Muscle of leg (tissue), 11 donors: ENCODE results near the gene SPOCK1. TPM values are rescaled to one million over a fixed set of nuclear protein-coding genes. Genes with fewer than 3 reads are reported as not detected.

Source experiments
- DNase-seq: peaks from one replicate; pipeline ENCODE4 v3.0.0; 2013
- H3K27ac ChIP-seq: one replicate; pipeline ENCODE4 v1.5.1; 2013; ENCODE audit warnings: mild to moderate bottlenecking, low read length, control low read depth
- H3K27me3 ChIP-seq: one replicate; pipeline ENCODE4 v1.6.1; 2013; ENCODE audit warnings: low read length; ENCODE audit not compliant: control insufficient read depth, insufficient read depth
- H3K36me3 ChIP-seq: one replicate; pipeline ENCODE4 v1.6.1; 2013; ENCODE audit warnings: low read length; ENCODE audit not compliant: control insufficient read depth, insufficient read depth
- H3K4me1 ChIP-seq: one replicate; pipeline ENCODE4 v1.6.1; 2013; ENCODE audit warnings: low read length; ENCODE audit not compliant: control insufficient read depth, insufficient read depth
- H3K4me3 ChIP-seq: one replicate; pipeline ENCODE4 v1.5.1; 2013; ENCODE audit warnings: low read length, control low read depth
- H3K9me3 ChIP-seq: replicated peaks from 2 replicates; pipeline ENCODE4 v1.6.1; 2013; ENCODE audit warnings: low read depth, low read length; ENCODE audit not compliant: control insufficient read depth
- WGBS: methylation state at CpG from one replicate; pipeline ENCODE4 v1.1.5; 2013; ENCODE audit warnings: missing lambda C conversion rate; ENCODE audit not compliant: insufficient coverage; 5-methylcytosine and 5-hydroxymethylcytosine counted together
- polyA plus RNA-seq, 8 donors: library from polyadenylated mRNA; unstranded; fragments of 120-200 nt; gene quantifications; one replicate each; pipeline versions ENCODE4 v1.2.1 to v1.2.3, GENCODE V29; 2013; ENCODE audit warnings: inconsistent platforms in 1 of 8, low replicate concordance in 1 of 8; ENCODE audit not compliant: insufficient read length in 8 of 8, insufficient read depth in 1 of 8
- total RNA-seq: library from RNA; stranded (reverse); fragments of 120-200 nt; gene quantifications from one replicate; pipeline ENCODE4 v1.2.4, GENCODE V29; 2013

SPOCK1 gene
- total and polyA plus RNA-seq, 9 donors: 2.3 to 14.8 (median 4.6) TPM

DNA sequence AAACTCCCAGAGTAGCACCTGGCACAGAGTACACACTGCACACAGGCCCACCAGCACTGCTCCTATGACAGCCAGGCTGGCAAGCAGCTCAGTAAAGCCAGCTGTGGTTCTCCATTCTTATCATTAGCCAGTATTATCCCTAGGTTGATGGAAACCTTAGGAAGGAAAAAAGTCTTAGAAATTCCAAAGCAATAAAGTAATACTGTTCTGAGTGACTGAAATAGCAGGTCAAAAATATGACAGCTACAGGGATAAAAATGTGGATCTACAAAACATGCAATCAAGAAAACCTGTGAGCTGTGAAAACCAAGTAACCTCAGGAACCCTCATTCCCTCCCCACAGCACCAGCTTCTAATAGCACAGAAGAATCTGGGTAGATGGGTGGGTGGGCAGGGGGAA lies 403.5 kb downstream of the SPOCK1 start:
- no peaks in the 10 kb centered on the region for H3K27me3 ChIP-seq
- H3K4me3 ChIP-seq: no peak overlapping the region

DNA sequence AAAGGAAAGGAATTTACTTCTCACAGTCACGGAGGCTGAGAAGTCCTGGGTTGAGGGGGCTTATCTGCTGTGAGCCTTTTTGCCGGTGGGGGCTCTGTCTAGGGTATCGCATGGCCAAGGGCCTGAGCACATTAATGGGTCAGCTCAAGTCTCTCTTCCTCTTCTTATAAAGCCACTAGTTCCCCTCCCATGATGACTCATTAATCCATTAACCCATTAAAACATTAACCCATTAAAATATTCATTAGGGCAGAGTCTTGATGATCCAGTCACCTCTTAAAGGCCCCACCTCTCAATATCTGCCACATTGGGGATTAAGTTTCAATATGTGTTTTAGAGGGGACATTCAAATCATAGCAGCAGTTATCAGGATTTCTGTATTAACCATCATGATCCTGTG lies 406.3 kb downstream of the SPOCK1 start:
- no CpG with 5 or more reads among the region's 3 CpGs for WGBS

More for the DNA sequence above, 403.5 kb downstream of the SPOCK1 start:
- H3K9me3 ChIP-seq: no peaks in the 10 kb centered on the region
- DNase-seq: no peak
- H3K36me3 ChIP-seq: no peaks in the 10 kb centered on the region
- H3K27ac ChIP-seq: no peak overlapping the region
- peaks cover 6% of the 10 kb centered on the region for H3K4me1 ChIP-seq

DNA sequence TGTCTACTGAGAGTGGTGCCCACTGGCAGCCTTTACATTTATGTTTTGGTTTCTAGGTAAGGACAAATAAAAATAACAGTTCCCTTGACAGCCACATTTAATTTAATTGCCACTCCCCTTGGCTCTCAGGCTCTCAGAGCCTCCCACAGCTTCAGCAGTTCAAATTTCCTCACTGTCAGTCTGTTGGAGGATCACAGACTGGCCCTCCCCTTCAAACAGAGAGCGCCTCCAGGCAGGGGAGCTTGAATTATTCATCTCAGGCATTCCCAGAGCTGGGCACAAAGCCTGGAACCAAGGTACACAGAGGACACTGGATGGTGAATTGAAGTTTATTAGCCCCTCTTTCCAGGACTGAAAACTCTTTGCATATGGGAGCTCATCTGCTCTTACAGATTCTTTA lies 407.7 kb downstream of the SPOCK1 start:
- no CpG with 5 or more reads among the region's 1 CpG for WGBS
- Histone ChIP-seq H3K4me3 (no peak overlapping the region), H3K9me3 (no peaks in the 10 kb centered on the region), H3K27me3 (no peaks in the 10 kb centered on the region), H3K4me1 (peaks cover 6% of the 10 kb centered on the region), H3K27ac (no peak overlapping the region), H3K36me3 (no peaks in the 10 kb centered on the region)
- DNase-seq: no peak

More for the DNA sequence above, 406.3 kb downstream of the SPOCK1 start:
- Histone ChIP-seq H3K36me3 (no peaks in the 10 kb centered on the region), H3K27ac (no peak overlapping the region), H3K4me3 (no peak overlapping the region), H3K4me1 (peaks cover 6% of the 10 kb centered on the region), H3K27me3 (no peaks in the 10 kb centered on the region), H3K9me3 (no peaks in the 10 kb centered on the region)
- DNase-seq: no peak

DNA sequence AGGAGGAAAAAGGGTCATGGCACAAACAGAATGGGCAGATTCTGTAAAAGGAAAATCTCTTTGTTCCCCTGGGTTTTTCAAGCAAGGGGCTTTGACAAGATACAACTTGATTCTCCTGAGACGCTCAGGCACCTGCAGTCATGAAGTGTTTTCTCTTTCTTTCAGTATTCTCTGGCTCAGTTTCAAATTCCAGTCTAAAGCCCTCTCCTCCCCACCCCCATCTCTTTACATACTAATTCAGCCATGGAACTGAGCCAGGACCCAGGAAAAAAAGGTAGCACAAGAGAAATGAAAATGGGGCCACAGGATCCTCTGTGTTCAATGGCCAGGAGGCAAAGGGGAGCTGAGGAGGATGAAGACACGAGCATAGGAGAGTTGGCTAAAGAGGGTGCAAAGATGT lies 408.4 kb downstream of the SPOCK1 start:
- H3K27ac ChIP-seq: no peak overlapping the region
- no peaks in the 10 kb centered on the region for H3K36me3 ChIP-seq
- no peak for DNase-seq
- H3K4me1 ChIP-seq: peaks cover 6% of the 10 kb centered on the region
- H3K9me3 ChIP-seq: no peaks in the 10 kb centered on the region
- H3K4me3 ChIP-seq: no peak overlapping the region
- no peaks in the 10 kb centered on the region for H3K27me3 ChIP-seq
- WGBS: 71% methylated on average over 1 of the region's 2 CpGs

DNA sequence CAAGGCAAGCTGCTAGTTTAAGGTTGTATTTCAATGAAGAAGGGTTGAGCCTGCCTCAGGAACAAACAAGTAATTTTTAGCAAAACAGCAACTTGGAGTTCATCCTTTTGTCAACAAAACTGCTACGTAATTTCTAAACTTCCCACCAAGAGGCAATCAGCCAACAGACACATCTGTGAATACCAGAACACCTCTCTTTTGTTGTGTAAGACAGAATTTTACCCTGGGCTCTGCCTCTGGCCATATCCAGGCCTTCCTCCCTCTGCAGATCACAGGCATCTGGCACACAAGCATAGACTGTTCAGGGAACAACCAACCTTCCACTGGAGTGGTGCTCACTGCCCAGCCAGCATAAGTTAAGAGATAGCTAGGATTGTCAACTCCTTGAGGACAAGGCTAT lies 409.0 kb downstream of the SPOCK1 start:
- Histone ChIP-seq H3K36me3 (no peaks in the 10 kb centered on the region), H3K4me1 (peaks cover 6% of the 10 kb centered on the region), H3K27ac (no peak overlapping the region), H3K9me3 (no peaks in the 10 kb centered on the region), H3K27me3 (peaks cover under 1% of the 10 kb centered on the region), H3K4me3 (no peak overlapping the region)
- peak; percentile 65 for DNase-seq
- WGBS: 38% methylated on average over 1 of the region's 1 CpG

DNA sequence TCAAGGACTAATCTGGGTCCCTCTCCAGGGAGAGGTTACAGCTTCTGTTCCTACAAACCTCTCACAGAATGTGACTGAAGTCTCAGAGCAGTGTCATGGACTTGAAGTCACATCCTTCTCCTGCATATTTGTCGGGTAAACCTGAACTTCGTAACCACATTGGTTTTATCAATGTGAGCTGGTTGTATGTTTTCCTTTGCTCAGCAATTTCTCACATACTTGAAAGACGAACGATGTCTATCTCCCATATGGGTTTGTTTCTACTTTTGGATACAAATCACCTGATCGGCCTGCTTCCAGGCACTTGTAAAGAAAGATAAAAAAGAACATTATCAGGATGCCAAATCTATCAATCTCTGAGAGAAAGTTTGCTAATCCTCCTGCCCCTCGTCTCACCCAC lies 411.0 kb downstream of the SPOCK1 start:
- WGBS: 80% methylated on average over 1 of the region's 6 CpGs
- Histone ChIP-seq H3K9me3 (no peaks in the 10 kb centered on the region), H3K27ac (no peak overlapping the region), H3K27me3 (peaks cover 2% of the 10 kb centered on the region), H3K4me1 (peaks cover 6% of the 10 kb centered on the region), H3K36me3 (no peaks in the 10 kb centered on the region), H3K4me3 (no peak overlapping the region)
- DNase-seq: no peak

DNA sequence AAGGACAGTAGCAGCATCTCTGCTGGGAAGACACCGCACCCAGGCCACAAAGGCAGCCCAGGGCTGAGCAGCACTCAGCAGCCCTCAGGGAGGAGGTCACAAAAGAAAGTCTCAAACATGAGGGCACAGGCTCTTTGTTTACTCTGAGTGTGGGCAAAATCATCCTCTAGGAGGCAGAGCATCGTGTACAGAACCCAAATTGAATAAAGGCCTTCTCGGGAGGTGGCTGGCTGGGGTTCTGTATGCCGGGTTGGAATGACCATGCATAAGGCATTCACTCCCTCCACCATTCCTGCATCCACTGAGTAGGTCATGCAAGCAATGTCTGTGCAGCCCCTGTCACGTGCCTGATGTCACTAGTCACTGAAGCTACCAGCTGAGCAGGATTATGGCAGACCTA lies 412.8 kb downstream of the SPOCK1 start:
- Histone ChIP-seq H3K27ac (no peak overlapping the region), H3K36me3 (no peaks in the 10 kb centered on the region), H3K27me3 (peaks cover 2% of the 10 kb centered on the region), H3K9me3 (no peaks in the 10 kb centered on the region), H3K4me1 (peaks cover 6% of the 10 kb centered on the region), H3K4me3 (no peak overlapping the region)
- DNase-seq: no peak
- 69% methylated on average over 4 of the region's 5 CpGs for WGBS

DNA sequence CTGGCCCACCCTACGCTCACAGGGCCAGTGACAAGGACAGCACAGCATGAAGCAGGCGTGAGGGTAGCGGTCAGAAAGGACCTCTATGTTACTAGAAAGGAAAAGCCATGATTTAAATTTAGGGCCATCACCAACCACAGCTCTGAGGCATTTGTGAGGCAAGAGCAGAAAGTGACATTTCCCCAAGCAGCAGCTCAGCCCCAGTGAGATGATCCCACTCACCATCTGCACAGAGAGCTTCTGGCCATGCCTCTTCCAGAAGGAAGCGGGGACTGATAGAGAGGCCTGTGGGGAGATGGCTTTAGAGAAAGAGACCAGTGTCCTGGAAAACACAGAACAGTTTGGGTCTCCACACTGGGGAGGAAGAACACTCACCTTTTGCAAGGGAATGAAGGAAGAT lies 413.9 kb downstream of the SPOCK1 start:
- DNase-seq: no peak
- H3K27ac ChIP-seq: no peak overlapping the region
- H3K4me3 ChIP-seq: no peak overlapping the region
- H3K36me3 ChIP-seq: no peaks in the 10 kb centered on the region
- peaks cover 2% of the 10 kb centered on the region for H3K27me3 ChIP-seq
- H3K9me3 ChIP-seq: no peaks in the 10 kb centered on the region
- no peaks in the 10 kb centered on the region for H3K4me1 ChIP-seq
- WGBS: no CpG with 5 or more reads among the region's 4 CpGs

DNA sequence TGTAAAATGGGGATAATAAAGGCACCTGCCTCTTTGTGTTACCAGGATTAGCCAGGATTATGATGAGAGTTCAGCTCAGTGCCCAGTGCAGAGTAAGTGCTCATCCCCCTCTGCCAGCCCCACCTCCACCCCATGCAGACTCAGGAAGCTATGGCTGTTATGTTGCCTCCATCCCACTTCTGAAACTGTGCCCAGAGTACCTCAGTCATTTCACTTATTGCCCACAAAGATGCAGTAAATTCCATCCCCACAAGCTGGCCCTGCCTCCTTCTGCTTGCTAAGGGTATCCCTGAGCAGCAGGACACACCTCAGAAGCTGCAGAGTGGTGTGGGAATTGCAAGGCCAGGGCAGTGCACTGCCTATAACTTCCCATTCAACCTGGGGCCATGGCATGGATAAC lies 415.1 kb downstream of the SPOCK1 start:
- no peak overlapping the region for H3K4me3 ChIP-seq
- no peaks in the 10 kb centered on the region for H3K36me3 ChIP-seq
- no peaks in the 10 kb centered on the region for H3K4me1 ChIP-seq
- DNase-seq: no peak
- no peaks in the 10 kb centered on the region for H3K9me3 ChIP-seq
- H3K27me3 ChIP-seq: peaks cover 2% of the 10 kb centered on the region
- no peak overlapping the region for H3K27ac ChIP-seq

DNA sequence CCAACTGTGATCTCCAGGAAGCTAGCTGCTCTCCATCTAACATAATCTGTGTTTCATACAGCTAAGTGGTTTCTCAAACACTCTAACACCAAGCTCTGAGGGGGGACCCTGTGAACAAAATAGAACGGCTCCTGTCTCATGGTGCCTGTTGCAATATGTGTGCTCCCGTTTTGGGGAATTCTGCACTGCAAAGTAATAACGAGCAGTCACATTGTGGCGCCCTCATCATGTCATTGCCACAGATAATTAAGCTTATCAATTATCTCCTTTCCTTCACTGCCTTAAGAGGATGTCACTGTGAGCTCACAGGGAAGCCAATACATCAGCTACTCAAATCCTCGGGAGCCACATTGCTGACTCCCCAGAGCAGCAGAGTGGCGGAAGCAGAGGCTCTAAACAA lies 416.2 kb downstream of the SPOCK1 start:
- Histone ChIP-seq H3K27me3 (peaks cover 2% of the 10 kb centered on the region), H3K4me3 (no peak overlapping the region), H3K36me3 (no peaks in the 10 kb centered on the region), H3K4me1 (no peaks in the 10 kb centered on the region), H3K9me3 (no peaks in the 10 kb centered on the region), H3K27ac (no peak overlapping the region)
- WGBS: 78% methylated on average over 3 of the region's 6 CpGs
- DNase-seq: no peak

DNA sequence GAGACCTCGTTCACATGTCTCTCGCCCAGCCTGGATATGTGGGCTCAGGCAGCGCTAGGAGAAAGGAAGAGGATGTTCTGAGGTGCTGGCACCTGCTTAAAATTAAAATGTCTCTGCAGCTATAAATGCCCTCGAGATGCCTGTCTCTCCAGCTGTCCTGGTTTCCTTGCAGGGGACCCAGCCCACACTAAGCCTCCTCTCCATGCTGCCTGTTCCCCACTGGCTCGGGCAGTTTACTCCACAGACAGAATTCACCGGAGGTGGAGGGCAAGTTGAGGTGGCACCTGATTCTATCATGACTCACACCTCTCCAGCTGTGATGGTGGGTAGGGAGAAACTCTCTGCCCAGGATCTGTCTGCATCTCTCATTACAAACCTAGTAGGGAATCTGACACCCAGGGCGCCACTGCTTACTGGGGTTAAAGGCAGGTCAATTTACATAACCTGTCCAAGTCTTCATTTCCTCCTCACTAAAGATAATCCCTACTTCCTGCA lies 420.9 kb downstream of the SPOCK1 start:
- WGBS: 83% methylated on average over 1 of the region's 7 CpGs
- no peak overlapping the region for H3K4me3 ChIP-seq
- H3K36me3 ChIP-seq: no peaks in the 10 kb centered on the region
- no peaks in the 10 kb centered on the region for H3K9me3 ChIP-seq
- H3K27ac ChIP-seq: no peak overlapping the region
- no peaks in the 10 kb centered on the region for H3K4me1 ChIP-seq
- H3K27me3 ChIP-seq: no peaks in the 10 kb centered on the region
- no peak for DNase-seq
